Measurements from ENCODE around the gene HES1. TPM values are rescaled to one million over a fixed set of nuclear protein-coding genes. Genes with fewer than 3 reads are reported as not detected.

HES1 gene
- total and polyA plus RNA-seq, 9 of the 15 experiments (the other 6 are each of a cell fraction or from before 2014, with no cell fraction given) = 3.4 to 37.0 (median 19.3) TPM

- TF ChIP-seq ZNF140 (CRISPR knock-in tag; IDR thresholded peaks at IDR 0.05) = no peak
- no peak; the same call in 1 of the 2 replicates for TF ChIP-seq E2F1 (CRISPR knock-in tag; IDR thresholded peaks at IDR 0.05)
- TF ChIP-seq TOE1 (IDR thresholded peaks at IDR 0.05; ENCODE audit: borderline replicate concordance) = peak; percentile 67; the same call in 1 of the 2 replicates
- TF ChIP-seq TOE1 (CRISPR knock-in tag; IDR thresholded peaks at IDR 0.05; ENCODE audit: borderline replicate concordance, low read depth) = no peak
- no peak for TF ChIP-seq SIRT6 (IDR thresholded peaks at IDR 0.05; ENCODE audit: low read depth, low read length)
- peak; percentile 97 for TF ChIP-seq CC2D1A (IDR thresholded peaks at IDR 0.05)
- TF ChIP-seq CREM (IDR thresholded peaks at IDR 0.05; ENCODE audit: low read depth) = peak; percentile 89
- TF ChIP-seq ILF3 (IDR thresholded peaks at IDR 0.05; ENCODE audit: borderline replicate concordance) = no peak
- TF ChIP-seq KLF10 (CRISPR knock-in tag; IDR thresholded peaks at IDR 0.05) = no peak
- TF ChIP-seq GABPB1 (CRISPR knock-in tag; IDR thresholded peaks at IDR 0.05) = no peak; the same call in 1 of the 2 replicates
- TF ChIP-seq NFE2L1 (tag; IDR thresholded peaks at IDR 0.05; ENCODE audit: borderline replicate concordance, low read depth) = no peak
- no peak for TF ChIP-seq HNRNPL (IDR thresholded peaks at IDR 0.05; ENCODE audit: low read depth, low read length)
- no peak for TF ChIP-seq HOXB6 (CRISPR knock-in tag; IDR thresholded peaks at IDR 0.05; ENCODE audit: borderline replicate concordance)
- no peak for TF ChIP-seq IRF1 (CRISPR knock-in tag; IDR thresholded peaks at IDR 0.05; ENCODE audit: borderline replicate concordance)
- TF ChIP-seq CREB5 (CRISPR knock-in tag; IDR thresholded peaks at IDR 0.05) = 0 out of 2 replicates have a peak, but pooled peaks have one; percentile 62
- TF ChIP-seq E2F3 (CRISPR knock-in tag; IDR thresholded peaks at IDR 0.05) = 0 out of 2 replicates have a peak, but pooled peaks have one; percentile 22
- peak; percentile 55; the same call in 1 of the 2 replicates for TF ChIP-seq ZBTB33 (CRISPR knock-in tag; IDR thresholded peaks at IDR 0.05)
- no peak for TF ChIP-seq HNRNPLL (IDR thresholded peaks at IDR 0.05; ENCODE audit: low read depth, low read length, poor library complexity, severe bottlenecking)
- TF ChIP-seq UBTF (IDR thresholded peaks at IDR 0.05; ENCODE audit: borderline replicate concordance in 1 of 2, low read depth in 2 of 2, low read length in 2 of 2) = peak; percentile 64 to 89; a peak in 3 of 4 replicates
Observed at GRCh38 chr3:194089357-194090177, 46.4 kb upstream of the HES1 start (continued).
